Measurements from ENCODE around the gene TBC1D3B. TPM values are rescaled to one million over a fixed set of nuclear protein-coding genes. Genes with fewer than 3 reads are reported as not detected.

The TBC1D3B gene
- polyA plus RNA-seq, 2 of the 4 experiments (the other 2 are of a cell fraction) = 1.5 to 5.6 TPM

GRCh38 chr17:36142235-36142634 is 34.2 kb downstream of the TBC1D3B start:
- ATAC-seq (no peak), DNase-seq (ENCODE audit: low read depth in 1 of 2, low spot score in 1 of 2) (no peak), FAIRE-seq (no peak)
- POLR2A ChIA-PET = no interaction called here
- Histone ChIP-seq H3K27ac (no peak overlapping the region), H3K4me1 (no peaks in the 10 kb centered on the region), H3K4me2 (no peak overlapping the region), H3K9me3 (peaks cover 4% of the 10 kb centered on the region; the same call in 1 of the 3 replicates), H3K4me3 (no peak overlapping the region)
- TF ChIP-seq PBX3 (IDR thresholded peaks at IDR 0.05) (no peak), FOXS1 (CRISPR knock-in tag; IDR thresholded peaks at IDR 0.05) (no peak), CEBPB (IDR thresholded peaks at IDR 0.05) (no peak), POLR2A (IDR thresholded peaks at IDR 0.05; ENCODE audit: low read length) (no peak), MAFK (IDR thresholded peaks at IDR 0.05; ENCODE audit: partially characterized antibody) (no peak), CHD2 (IDR thresholded peaks at IDR 0.05; ENCODE audit: low read length, partially characterized antibody) (no peak), RAD21 (conservative IDR thresholded peaks at IDR 0.05 in 1 of 2, IDR thresholded peaks at IDR 0.05 in 1 of 2) (no peak), USF2 (IDR thresholded peaks at IDR 0.05) (no peak), EHMT2 (IDR thresholded peaks at IDR 0.05; ENCODE audit: low read depth) (no peak), CBX2 (IDR thresholded peaks at IDR 0.05; ENCODE audit: borderline replicate concordance, low read depth) (no peak), EP300 (IDR thresholded peaks at IDR 0.05) (no peak), TP53 (CRISPR knock-in tag; IDR thresholded peaks at IDR 0.05) (no peak), HMGXB4 (CRISPR knock-in tag; IDR thresholded peaks at IDR 0.05; ENCODE audit: borderline replicate concordance) (no peak), JUNB (IDR thresholded peaks at IDR 0.05) (no peak), MAZ (IDR thresholded peaks at IDR 0.05; ENCODE audit: borderline replicate concordance, low read depth, low read length) (no peak)
- CTCF ChIA-PET = no interaction called here

- Histone ChIP-seq H3K4me2 (no peak overlapping the region), H3K9me3 (peaks cover 1% of the 10 kb centered on the region; the same call in 1 of the 3 replicates), H3K4me3 (no peak overlapping the region), H3K4me1 (no peaks in the 10 kb centered on the region), H3K27ac (no peak overlapping the region)
- FAIRE-seq (no peak), ATAC-seq (no peak), DNase-seq (ENCODE audit: low read depth in 1 of 2, low spot score in 1 of 2) (no peak)
- TF ChIP-seq JUN (IDR thresholded peaks at IDR 0.05) = no peak
- 5% methylated on average over 1 of the region's 1 CpG for WGBS (ENCODE audit: missing lambda C conversion rate)
- ChIA-PET POLR2A (no interaction called here), CTCF (interaction anchor here (0.9 to 8.2 kb wide), 3 partner anchors 11 to 167 kb away, joined by 3 to 83 read pairs (median 5); no protein-coding TSS in a partner anchor)
These were observed 40.0 kb downstream of the TBC1D3B start for GRCh38 chr17:36136439-36136838.

GRCh38 chr17:36136036-36136435 is 40.4 kb downstream of the TBC1D3B start:
- Histone ChIP-seq H3K4me2 (no peak overlapping the region), H3K4me3 (no peak overlapping the region), H3K4me1 (no peaks in the 10 kb centered on the region), H3K27ac (no peak overlapping the region), H3K9me3 (no peaks in the 10 kb centered on the region)
- FAIRE-seq = no peak
- WGBS (ENCODE audit: missing lambda C conversion rate) = 0% methylated on average over 1 of the region's 1 CpG
- no peak for ATAC-seq
- ChIA-PET POLR2A (no interaction called here), CTCF (interaction anchor here (0.9 to 8.2 kb wide), 4 partner anchors 11 to 347 kb away, joined by 3 to 83 read pairs (median 4); no protein-coding TSS in a partner anchor)
- TF ChIP-seq HEYL (CRISPR knock-in tag; IDR thresholded peaks at IDR 0.05) = no peak
- no peak for TF ChIP-seq MAFK (IDR thresholded peaks at IDR 0.05; ENCODE audit: partially characterized antibody)
- TF ChIP-seq MAZ (IDR thresholded peaks at IDR 0.05; ENCODE audit: borderline replicate concordance, low read depth, low read length) = no peak
- no peak for TF ChIP-seq PHF8 (IDR thresholded peaks at IDR 0.05; ENCODE audit: borderline replicate concordance, low read depth)
- TF ChIP-seq HOXB13 (CRISPR knock-in tag; IDR thresholded peaks at IDR 0.05; ENCODE audit: low read depth) = no peak
- TF ChIP-seq RAD21 (conservative IDR thresholded peaks at IDR 0.05 in 1 of 2, IDR thresholded peaks at IDR 0.05 in 1 of 2) = no peak
- no peak for TF ChIP-seq MYC (IDR thresholded peaks at IDR 0.05; ENCODE audit: borderline replicate concordance, low read length)
- no peak for DNase-seq (ENCODE audit: low read depth in 1 of 2, low spot score in 1 of 2)

Measured in A549 (cell line).